ENCODE results near the gene GFOD2. TPM values are rescaled to one million over a fixed set of nuclear protein-coding genes. Genes with fewer than 3 reads are reported as not detected.

The GFOD2 gene
- total RNA-seq, 2 donors from 2014 or later, result 15.8 to 18.1 TPM

DNA sequence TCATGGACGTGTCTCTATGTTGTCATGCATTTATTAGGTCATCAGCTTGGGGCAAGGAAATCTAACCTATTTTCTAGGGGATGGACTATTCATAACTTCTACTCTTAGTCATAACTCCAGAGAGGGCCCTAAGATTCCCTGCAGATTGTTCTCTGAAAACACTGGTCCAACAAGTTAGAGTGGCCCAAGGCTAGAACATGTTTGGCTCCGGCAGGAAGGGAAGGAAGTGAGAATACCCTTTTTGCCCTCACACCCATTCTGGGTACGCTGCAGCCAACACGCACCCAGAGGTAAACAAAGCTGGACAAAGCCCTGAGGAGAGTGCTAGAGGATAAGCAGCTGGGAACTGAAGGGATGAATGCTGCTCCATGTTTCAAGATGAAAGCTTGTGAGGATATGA lies 42.6 kb downstream of the GFOD2 start:
- Histone ChIP-seq H3K36me3 (replicated peaks in 1 of 2; ENCODE audit: insufficient read depth in 1 of 2, low read depth in 2 of 2) (no peaks in the 10 kb centered on the region), H3K4me3 (no peak overlapping the region), H3K9me3 (no peaks in the 10 kb centered on the region), H3K27ac (no peak overlapping the region), H3K27me3 (no peaks in the 10 kb centered on the region), H3K4me1 (peaks cover 21% of the 10 kb centered on the region)
- 78 to 92% methylated on average over 4 of the region's 4 CpGs for WGBS, 2 donors
- intact Hi-C loops (cut with DNase I), result no loop called here
- TF ChIP-seq, protein P1, sequence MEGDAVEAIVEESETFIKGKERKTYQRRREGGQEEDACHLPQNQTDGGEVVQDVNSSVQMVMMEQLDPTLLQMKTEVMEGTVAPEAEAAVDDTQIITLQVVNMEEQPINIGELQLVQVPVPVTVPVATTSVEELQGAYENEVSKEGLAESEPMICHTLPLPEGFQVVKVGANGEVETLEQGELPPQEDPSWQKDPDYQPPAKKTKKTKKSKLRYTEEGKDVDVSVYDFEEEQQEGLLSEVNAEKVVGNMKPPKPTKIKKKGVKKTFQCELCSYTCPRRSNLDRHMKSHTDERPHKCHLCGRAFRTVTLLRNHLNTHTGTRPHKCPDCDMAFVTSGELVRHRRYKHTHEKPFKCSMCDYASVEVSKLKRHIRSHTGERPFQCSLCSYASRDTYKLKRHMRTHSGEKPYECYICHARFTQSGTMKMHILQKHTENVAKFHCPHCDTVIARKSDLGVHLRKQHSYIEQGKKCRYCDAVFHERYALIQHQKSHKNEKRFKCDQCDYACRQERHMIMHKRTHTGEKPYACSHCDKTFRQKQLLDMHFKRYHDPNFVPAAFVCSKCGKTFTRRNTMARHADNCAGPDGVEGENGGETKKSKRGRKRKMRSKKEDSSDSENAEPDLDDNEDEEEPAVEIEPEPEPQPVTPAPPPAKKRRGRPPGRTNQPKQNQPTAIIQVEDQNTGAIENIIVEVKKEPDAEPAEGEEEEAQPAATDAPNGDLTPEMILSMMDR (IDR thresholded peaks at IDR 0.05), result no peak
- TF ChIP-seq POLR2A (IDR thresholded peaks at IDR 0.05), result no peak
- ATAC-seq, result no peak
- DNase-seq, result no peak

DNA sequence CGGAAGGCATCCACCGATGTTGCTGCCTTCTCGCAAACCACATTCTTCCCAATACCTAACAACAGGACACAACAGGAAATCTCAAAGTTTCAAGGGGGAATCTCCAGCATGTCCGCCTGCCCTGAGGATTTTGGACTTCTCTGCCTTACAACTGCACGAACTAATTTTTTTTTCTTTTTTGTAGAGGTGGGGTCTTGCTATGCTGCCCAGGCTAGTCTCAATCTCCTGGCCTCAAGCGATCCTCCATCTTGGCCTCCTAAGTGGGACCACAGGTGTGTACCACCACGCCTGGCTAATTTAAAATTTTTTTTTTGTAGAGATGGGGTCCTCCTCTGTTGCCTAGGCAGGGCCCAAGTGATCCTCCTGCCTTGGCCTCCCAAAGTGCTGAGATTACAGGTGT lies 43.1 kb downstream of the GFOD2 start:
- Histone ChIP-seq H3K27ac (no peak overlapping the region), H3K9me3 (no peaks in the 10 kb centered on the region), H3K27me3 (no peaks in the 10 kb centered on the region), H3K36me3 (replicated peaks in 1 of 2; ENCODE audit: insufficient read depth in 1 of 2, low read depth in 2 of 2) (no peaks in the 10 kb centered on the region), H3K4me3 (no peak overlapping the region), H3K4me1 (peaks cover 21% of the 10 kb centered on the region)
- DNase-seq (no peak), ATAC-seq (no peak)
- intact Hi-C loops (cut with DNase I), result no loop called here
- 93 to 98% methylated on average over 7 of the region's 7 CpGs for WGBS, 2 donors
- no peak for TF ChIP-seq POLR2A (IDR thresholded peaks at IDR 0.05)
- TF ChIP-seq, protein P1 (IDR thresholded peaks at IDR 0.05), result no peak

DNA sequence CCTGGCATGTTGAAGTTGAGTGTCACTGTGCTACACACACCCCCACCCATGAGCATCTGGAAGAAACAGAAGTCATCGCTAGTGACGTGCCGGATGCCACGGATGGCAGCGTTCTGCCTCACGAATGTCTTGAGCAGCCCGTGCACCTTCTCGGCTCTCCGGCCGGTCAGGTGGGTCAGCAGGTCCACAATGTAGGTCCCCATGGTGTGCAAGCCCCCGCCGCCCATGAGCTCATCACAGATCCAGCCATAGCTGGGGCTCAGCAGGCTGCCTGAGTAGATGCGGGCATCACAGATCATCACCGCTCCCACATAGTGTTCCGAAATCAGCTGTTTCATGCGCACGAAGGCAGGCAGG lies 43.6 kb downstream of the GFOD2 start:
- H3K27ac ChIP-seq, result no peak overlapping the region
- H3K36me3 ChIP-seq (replicated peaks in 1 of 2; ENCODE audit: insufficient read depth in 1 of 2, low read depth in 2 of 2), result no peaks in the 10 kb centered on the region
- H3K4me3 ChIP-seq, result no peak overlapping the region
- DNase-seq (no peak), ATAC-seq (no peak)
- WGBS, 2 donors, result 93 to 94% methylated on average over 13 to 17 of the region's 17 CpGs
- TF ChIP-seq POLR2A (IDR thresholded peaks at IDR 0.05), result no peak
- TF ChIP-seq, protein P1 (IDR thresholded peaks at IDR 0.05), result no peak
- H3K4me1 ChIP-seq, result peaks cover 21% of the 10 kb centered on the region
- intact Hi-C loops (cut with DNase I), result no loop called here
- no peaks in the 10 kb centered on the region for H3K9me3 ChIP-seq
- no peaks in the 10 kb centered on the region for H3K27me3 ChIP-seq

DNA sequence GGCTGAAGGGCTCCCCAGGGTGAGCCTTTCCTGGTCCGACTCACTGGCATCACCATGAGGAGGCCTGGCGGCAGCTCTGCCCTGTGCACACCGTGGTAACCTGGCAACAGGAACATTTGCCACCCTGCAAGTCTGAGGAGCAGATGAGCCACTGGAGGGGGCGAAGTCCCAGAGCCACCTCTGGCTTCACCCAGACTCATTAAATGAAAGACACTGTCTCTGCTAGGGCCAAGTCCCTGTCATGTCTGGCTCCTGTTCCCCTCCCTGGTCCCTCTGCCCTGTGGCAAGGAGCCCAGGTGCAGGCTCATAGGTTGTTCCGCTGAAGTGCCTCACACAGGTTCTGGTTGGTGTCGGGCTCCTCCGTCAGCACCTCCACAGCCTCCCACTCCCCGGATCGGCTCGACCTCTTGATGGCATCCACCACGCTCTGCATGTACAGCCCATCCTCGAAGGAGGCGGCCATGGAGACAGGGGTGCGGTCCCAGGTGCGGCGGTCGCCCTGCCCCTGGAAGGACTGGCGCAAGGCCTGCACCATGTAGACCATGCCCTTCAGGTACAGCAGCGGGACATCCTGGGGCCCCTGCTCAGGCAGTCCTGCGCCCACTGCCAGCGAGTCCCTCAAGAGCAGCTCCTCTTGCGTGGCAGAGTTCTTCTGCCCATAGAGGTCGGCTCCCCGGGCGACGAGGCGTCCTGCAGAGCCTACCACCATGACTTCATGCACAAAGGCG lies 44.1 kb downstream of the GFOD2 start:
- intact Hi-C loops (cut with DNase I), result no loop called here
- 91 to 95% methylated on average over 16 to 28 of the region's 28 CpGs for WGBS, 2 donors
- Histone ChIP-seq H3K27me3 (no peaks in the 10 kb centered on the region), H3K9me3 (no peaks in the 10 kb centered on the region), H3K4me3 (no peak overlapping the region), H3K27ac (peak overlapping the region in 2 of 4 donors; percentile 78 to 79), H3K4me1 (peaks cover 21% of the 10 kb centered on the region), H3K36me3 (replicated peaks in 1 of 2; ENCODE audit: insufficient read depth in 1 of 2, low read depth in 2 of 2) (no peaks in the 10 kb centered on the region)
- DNase-seq (peak in 2 of 4 donors; percentile 11 to 23), ATAC-seq (no peak)
- TF ChIP-seq POLR2A (IDR thresholded peaks at IDR 0.05), result no peak
- TF ChIP-seq, protein P1 (IDR thresholded peaks at IDR 0.05), result no peak

All from body of pancreas (tissue), 4 donors.